PC-3 (cell line): ENCODE results near the gene IL16. TPM values are rescaled to one million over a fixed set of nuclear protein-coding genes. Genes with fewer than 3 reads are reported as not detected.

Experiments used
- ATAC-seq: fragments of 200-7000 bp; cut with Tn5 transposase; 2 replicates; pipeline ENCODE4 v1.9.1; 2020; ENCODE audit warnings: mild to moderate bottlenecking, moderate library complexity
- BruUV-seq: library from RNA; stranded (reverse); fragments of 400-500 nt; replicated peaks from 2 replicates; lab custom pipeline; 2021; lab: Mats Ljungman, UMichigan
- CTCF ChIA-PET: fragments of 300-600 bp; sonication (Branson Sonifier 250); formaldehyde crosslinking; loops from one replicate; lab custom pipeline; 2022; ENCODE audit warnings: antibody characterized with exemption; lab: Charles Lee
- POLR2A ChIA-PET: fragments of 300-600 bp; sonication (Branson Sonifier 250); formaldehyde crosslinking; loops from one replicate; lab custom pipeline; 2022; ENCODE audit warnings: antibody characterized with exemption; ENCODE audit not compliant: unreplicated experiment; lab: Charles Lee
- DNase-seq: peaks from one replicate; pipeline ENCODE4 v3.0.0-alpha.2; 2015
- H2AFZ ChIP-seq: fragments of 300-600 bp; sonication (generic); 2 replicates; pipeline ENCODE4 v1.6.0; 2016; ENCODE audit warnings: antibody characterized with exemption, low read length
- H3F3A ChIP-seq: fragments of 300-600 bp; sonication (generic); one replicate; pipeline ENCODE4 v1.6.0; 2017; ENCODE audit warnings: antibody characterized with exemption, low read length, control low read depth, mild to moderate bottlenecking; ENCODE audit not compliant: unreplicated experiment
- H3K27ac ChIP-seq: fragments of 300-600 bp; sonication (generic); 2 replicates; pipeline ENCODE4 v1.5.1; 2016; ENCODE audit warnings: mild to moderate bottlenecking, low read length
- H3K27me3 ChIP-seq: fragments of 300-600 bp; sonication (generic); 2 replicates; pipeline ENCODE4 v1.6.1; 2016; ENCODE audit warnings: low read length, mixed read lengths
- H3K36me3 ChIP-seq: fragments of 300-600 bp; sonication (generic); 2 replicates; pipeline ENCODE4 v1.6.1; 2016; ENCODE audit warnings: low read depth, mixed run types, low read length, mixed read lengths
- H3K4me1 ChIP-seq: fragments of 300-600 bp; sonication (generic); 2 replicates; pipeline ENCODE4 v1.5.1; 2016; ENCODE audit warnings: low read length; ENCODE audit not compliant: insufficient read depth
- H3K4me2 ChIP-seq: fragments of 300-600 bp; sonication (generic); 2 replicates; pipeline ENCODE4 v1.6.0; 2016; ENCODE audit warnings: low read length
- H3K4me3 ChIP-seq: fragments of 300-600 bp; sonication (generic); 2 replicates; pipeline ENCODE4 v1.5.1; 2016; ENCODE audit warnings: mild to moderate bottlenecking, low read length, mixed read lengths
- H3K79me2 ChIP-seq: fragments of 300-600 bp; sonication (generic); 2 replicates; pipeline ENCODE4 v1.6.1; 2017; ENCODE audit warnings: low read length, mixed read lengths
- H3K9ac ChIP-seq: fragments of 300-600 bp; sonication (generic); 2 replicates; pipeline ENCODE4 v1.6.0; 2016; ENCODE audit warnings: mild to moderate bottlenecking, low read length
- H3K9me2 ChIP-seq: fragments of 300-600 bp; sonication (generic); replicated peaks from 2 replicates; pipeline ENCODE4 v1.6.1; 2016; ENCODE audit warnings: mixed run types, low read length, mixed read lengths
- H3K9me3 ChIP-seq: fragments of 300-600 bp; sonication (generic); 2 replicates; pipeline ENCODE4 v1.6.1; 2016; ENCODE audit warnings: low read length, mixed read lengths
- H4K20me1 ChIP-seq: fragments of 300-600 bp; sonication (generic); 2 replicates; pipeline ENCODE4 v1.6.1; 2016; ENCODE audit warnings: low read length, mixed read lengths
- CTCF ChIP-seq: fragments of 300-600 bp; sonication (generic); conservative IDR thresholded peaks from 2 replicates; pipeline ENCODE4 v1.5.1; 2017; ENCODE audit warnings: antibody characterized with exemption, low read depth, mild to moderate bottlenecking, low read length
- EZH2 ChIP-seq: fragments of 300-600 bp; sonication (generic); IDR thresholded peaks from one replicate; pipeline ENCODE4 v1.6.1; 2017; ENCODE audit warnings: antibody characterized with exemption, mild to moderate bottlenecking, low read length; ENCODE audit not compliant: unreplicated experiment
- EZH2phosphoT487 ChIP-seq: fragments of 300-600 bp; sonication (generic); IDR thresholded peaks from 2 replicates; pipeline ENCODE4 v1.6.1; 2018; ENCODE audit warnings: mild to moderate bottlenecking, antibody characterized with exemption, low read length, borderline replicate concordance
- intact Hi-C: fragments of 100-400 bp; cut with micrococcal nuclease; formaldehyde crosslinking; loops from 2 replicates; pipeline ENCODE4 v1.9.0; 2023
- total RNA-seq: library from RNA; depleted of rRNA; stranded (reverse); fragments of >200 nt; gene quantifications from 2 replicates; pipeline ENCODE4 v1.2.3, GENCODE V29; 2014

The IL16 gene
- total RNA-seq, 1 experiment from 2014 or later, result 0.04 TPM

GRCh38 chr15:81215531-81215930, 18.9 kb downstream of the IL16 start:
- Histone ChIP-seq H3K27ac (no peak overlapping the region), H3K4me2 (no peak overlapping the region), H3K9ac (no peak overlapping the region), H3K79me2 (no peaks in the 10 kb centered on the region), H3F3A (no peaks in the 10 kb centered on the region), H4K20me1 (no peaks in the 10 kb centered on the region), H2AFZ (no peak overlapping the region), H3K36me3 (no peaks in the 10 kb centered on the region), H3K4me1 (no peaks in the 10 kb centered on the region), H3K4me3 (no peak overlapping the region), H3K27me3 (peaks cover 25% of the 10 kb centered on the region), H3K9me2 (no peaks in the 10 kb centered on the region), H3K9me3 (no peaks in the 10 kb centered on the region)
- DNase-seq (no peak), ATAC-seq (no peak)
- ChIA-PET CTCF (no interaction called here), POLR2A (no interaction called here)
- intact Hi-C loops, result no loop called here
- BruUV-seq, result no TSS peak
- TF ChIP-seq CTCF (no peak), EZH2phosphoT487 (no peak)

- Histone ChIP-seq H3F3A (no peaks in the 10 kb centered on the region), H3K4me2 (no peak overlapping the region), H2AFZ (no peak overlapping the region), H3K36me3 (no peaks in the 10 kb centered on the region), H3K79me2 (no peaks in the 10 kb centered on the region), H3K27me3 (peaks cover 25% of the 10 kb centered on the region), H3K9me2 (no peaks in the 10 kb centered on the region), H3K27ac (no peak overlapping the region), H4K20me1 (no peaks in the 10 kb centered on the region), H3K9me3 (no peaks in the 10 kb centered on the region), H3K4me3 (no peak overlapping the region), H3K9ac (no peak overlapping the region), H3K4me1 (no peaks in the 10 kb centered on the region)
- BruUV-seq, result no TSS peak
- DNase-seq, result no peak
- POLR2A ChIA-PET, result no interaction called here
- intact Hi-C loops, result no loop called here
- no peak for ATAC-seq
- CTCF ChIA-PET, result no interaction called here
- no peak for TF ChIP-seq CTCF
- no peak for TF ChIP-seq EZH2phosphoT487
- TF ChIP-seq EZH2, result no peak
Measured at GRCh38 chr15:81215983-81216382, 19.3 kb downstream of the IL16 start.

GRCh38 chr15:81216422-81216821, 19.7 kb downstream of the IL16 start:
- Histone ChIP-seq H2AFZ (no peak overlapping the region), H3K79me2 (no peaks in the 10 kb centered on the region), H3K4me1 (no peaks in the 10 kb centered on the region), H3K27ac (no peak overlapping the region), H3K4me3 (no peak overlapping the region), H3F3A (no peaks in the 10 kb centered on the region), H3K4me2 (no peak overlapping the region), H3K27me3 (peaks cover 26% of the 10 kb centered on the region), H3K9ac (no peak overlapping the region), H3K9me2 (no peaks in the 10 kb centered on the region), H4K20me1 (no peaks in the 10 kb centered on the region), H3K9me3 (no peaks in the 10 kb centered on the region), H3K36me3 (no peaks in the 10 kb centered on the region)
- TF ChIP-seq EZH2phosphoT487 (no peak), EZH2 (no peak), CTCF (no peak)
- ATAC-seq (no peak), DNase-seq (no peak)
- ChIA-PET POLR2A (no interaction called here), CTCF (interaction anchor here (0.6 kb wide), 1 partner anchor 858 kb away, joined by 5 read pairs; no protein-coding TSS in a partner anchor)
- no TSS peak for BruUV-seq
- intact Hi-C loops, result no loop called here
